GM18951 (cell line): Measurements from ENCODE around the gene CD28.

Source experiments
- POLR2A ChIP-seq: IDR thresholded peaks from 4 replicates; pipeline ENCODE4 v1.6.1; 2011; ENCODE audit warnings: mild to moderate bottlenecking; ENCODE audit not compliant: insufficient read length, insufficient read depth; ENCODE audit errors: extremely low read depth
- in situ Hi-C: fragments of 300-500 bp; cut with MboI; formaldehyde crosslinking; loops from one replicate; pipeline ENCODE4 v1.12.0; 2022; ENCODE audit warnings: low sequenced_read_pairs, mixed read lengths, inconsistent platforms; ENCODE audit not compliant: unreplicated experiment

CD28 gene

DNA sequence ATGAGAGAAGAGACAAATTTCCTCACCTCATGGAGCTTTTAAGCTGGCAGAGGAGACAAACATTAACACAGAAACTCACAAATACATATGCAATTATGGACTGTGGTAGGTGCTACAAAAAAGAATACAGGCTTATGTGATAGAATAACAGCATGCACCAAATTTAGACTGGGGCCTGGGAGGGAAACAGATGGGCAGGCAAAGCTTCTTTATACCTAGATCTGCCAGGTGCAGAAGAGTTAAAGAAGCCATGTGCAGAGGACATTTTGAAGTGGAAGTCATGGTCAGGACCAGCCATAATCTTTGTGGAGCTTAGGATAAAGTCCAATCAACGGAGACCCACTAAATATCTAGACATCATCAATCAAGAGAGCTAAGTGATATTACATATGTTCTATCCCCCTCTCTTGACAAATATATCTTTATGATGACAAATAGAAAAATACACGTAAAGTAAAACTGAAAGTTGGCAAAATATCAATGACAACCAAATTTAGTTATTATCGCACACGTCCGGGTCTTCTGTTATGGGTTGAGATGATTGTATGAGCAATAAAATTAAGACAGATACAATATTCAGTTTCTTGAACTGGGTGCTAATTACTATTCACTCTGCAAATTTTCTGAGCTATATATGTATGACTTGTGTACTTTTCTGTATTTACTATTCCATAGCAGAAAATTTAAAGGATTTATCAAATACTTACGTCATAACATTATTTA lies 44.1 kb downstream of the CD28 start:
- TF ChIP-seq POLR2A, result no peak
- in situ Hi-C loops, result no loop called here

DNA sequence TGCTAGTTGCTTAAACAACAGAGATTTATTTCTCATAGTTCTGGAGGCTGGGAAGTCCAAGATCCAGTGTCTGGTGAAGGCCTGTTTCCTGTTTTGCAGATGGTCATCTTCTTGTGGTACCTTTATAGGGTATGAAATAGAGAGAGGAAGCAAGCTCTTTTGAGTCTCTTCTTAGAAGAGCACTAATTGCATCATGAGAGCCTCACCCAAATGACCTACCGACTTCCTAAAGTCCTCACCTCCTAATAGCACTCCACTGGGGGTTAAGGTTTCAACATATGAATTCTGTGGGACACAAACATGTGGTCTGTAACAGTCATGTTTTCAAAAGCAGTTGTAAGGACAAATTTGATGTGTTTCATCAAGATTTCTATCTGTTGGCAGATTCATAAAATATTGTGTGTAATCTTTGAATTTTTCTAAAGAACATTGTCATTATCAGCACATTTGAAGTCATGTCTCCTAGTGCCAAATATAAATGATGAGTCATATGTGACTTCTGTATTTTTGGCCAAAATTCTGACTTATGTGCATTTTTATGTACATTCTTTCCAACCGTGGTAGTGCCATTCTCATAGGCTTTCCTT lies 45.3 kb downstream of the CD28 start:
- in situ Hi-C loops, result no loop called here
- TF ChIP-seq POLR2A, result no peak

- in situ Hi-C loops, result no loop called here
- no peak for TF ChIP-seq POLR2A
Observed at GRCh38 chr2:203756161-203756560, 49.7 kb downstream of the CD28 start.

DNA sequence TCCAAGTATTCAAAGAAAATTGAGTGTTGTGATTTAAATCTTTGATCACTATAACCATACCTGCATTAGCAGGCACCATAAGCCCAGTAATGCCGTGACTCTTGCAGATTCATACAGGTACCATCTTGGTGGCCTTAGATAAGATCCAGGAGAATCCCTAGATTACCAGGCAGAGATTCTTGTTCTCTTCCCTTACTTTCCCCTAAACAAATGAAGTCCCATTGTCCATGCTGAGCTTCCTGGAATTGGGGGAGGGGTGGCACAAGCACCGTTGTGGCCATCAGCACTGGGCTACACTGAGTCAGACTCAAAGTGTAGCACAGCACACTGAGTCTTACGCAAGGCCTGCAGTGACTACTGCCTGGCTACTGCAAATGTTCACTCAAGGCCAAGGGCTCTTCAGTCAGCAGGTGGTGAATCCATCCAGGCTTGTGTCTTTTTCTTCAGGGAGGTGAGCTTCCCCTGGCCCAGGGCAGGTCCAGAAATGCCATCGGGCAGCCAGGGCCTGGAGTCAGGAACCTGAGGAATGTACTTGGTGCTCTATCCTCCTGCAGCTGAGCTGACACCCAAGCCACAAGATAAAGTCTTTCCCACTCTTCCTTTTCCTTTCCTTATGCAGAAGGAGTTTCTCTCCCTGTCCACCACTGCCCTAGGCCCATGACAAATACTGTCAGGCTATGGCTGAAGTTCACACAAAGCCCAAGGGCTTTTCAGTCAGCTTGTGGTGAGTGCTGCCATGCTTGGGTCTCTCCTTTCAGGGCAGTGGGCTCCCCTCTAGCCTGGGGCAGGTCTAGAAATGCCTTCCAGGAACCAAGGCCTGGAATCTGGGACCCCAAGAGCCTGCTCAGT lies 52.6 kb downstream of the CD28 start:
- in situ Hi-C loops, result no loop called here

DNA sequence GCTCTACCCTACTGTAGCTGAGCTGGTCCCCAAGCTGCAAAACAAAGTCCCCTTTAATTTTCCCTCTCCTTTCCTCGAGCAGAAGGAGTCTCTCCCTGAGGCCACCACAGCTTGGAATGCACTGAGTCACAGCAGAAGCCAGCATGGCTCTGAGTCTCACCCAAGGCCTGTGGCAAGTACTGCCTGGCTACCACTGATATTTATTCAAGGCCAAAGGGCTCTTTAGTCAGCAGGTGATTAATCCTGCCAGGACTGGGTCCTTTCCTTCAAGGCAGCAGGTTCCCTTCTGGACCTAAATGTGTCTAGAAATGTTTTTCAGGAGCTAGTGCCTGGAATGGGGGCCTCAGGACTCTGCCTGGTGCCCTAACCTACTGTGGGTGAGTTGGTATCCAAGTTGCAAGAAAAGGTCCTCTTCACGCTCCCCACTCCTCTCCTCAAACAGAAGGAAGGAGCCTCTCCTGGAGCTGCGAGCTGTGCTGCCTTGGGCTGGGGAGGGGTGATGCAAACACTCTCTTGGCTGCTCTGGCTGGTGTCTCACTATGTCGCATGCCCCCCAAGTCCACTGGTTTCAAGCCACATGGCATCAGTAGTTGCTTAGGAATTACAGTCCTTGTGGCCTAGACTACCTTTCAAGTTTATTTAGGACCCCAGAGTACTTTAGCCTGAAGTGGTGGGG lies 53.4 kb downstream of the CD28 start:
- TF ChIP-seq POLR2A, result no peak
- in situ Hi-C loops, result no loop called here

More for the DNA sequence above, 52.6 kb downstream of the CD28 start:
- no peak for TF ChIP-seq POLR2A

DNA sequence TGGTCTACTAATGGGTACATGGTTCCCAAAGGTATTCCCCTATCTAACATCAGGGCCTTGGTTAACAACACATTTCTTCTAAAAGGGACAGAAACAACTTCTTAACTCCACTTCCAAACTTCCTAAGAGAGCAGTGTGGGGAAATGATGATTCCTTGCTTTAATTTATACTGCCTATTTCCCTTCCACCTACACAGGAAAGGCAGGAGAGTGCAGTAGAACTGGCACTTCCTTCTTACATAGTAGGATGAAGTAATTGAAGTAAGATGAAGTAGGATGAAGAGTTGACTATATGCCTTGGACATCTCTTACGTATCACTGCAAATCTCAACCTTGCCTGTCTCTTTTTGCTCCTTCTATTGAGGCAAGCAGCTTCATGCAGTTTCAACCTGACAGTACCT lies 54.7 kb downstream of the CD28 start:
- in situ Hi-C loops, result no loop called here
- no peak for TF ChIP-seq POLR2A

DNA sequence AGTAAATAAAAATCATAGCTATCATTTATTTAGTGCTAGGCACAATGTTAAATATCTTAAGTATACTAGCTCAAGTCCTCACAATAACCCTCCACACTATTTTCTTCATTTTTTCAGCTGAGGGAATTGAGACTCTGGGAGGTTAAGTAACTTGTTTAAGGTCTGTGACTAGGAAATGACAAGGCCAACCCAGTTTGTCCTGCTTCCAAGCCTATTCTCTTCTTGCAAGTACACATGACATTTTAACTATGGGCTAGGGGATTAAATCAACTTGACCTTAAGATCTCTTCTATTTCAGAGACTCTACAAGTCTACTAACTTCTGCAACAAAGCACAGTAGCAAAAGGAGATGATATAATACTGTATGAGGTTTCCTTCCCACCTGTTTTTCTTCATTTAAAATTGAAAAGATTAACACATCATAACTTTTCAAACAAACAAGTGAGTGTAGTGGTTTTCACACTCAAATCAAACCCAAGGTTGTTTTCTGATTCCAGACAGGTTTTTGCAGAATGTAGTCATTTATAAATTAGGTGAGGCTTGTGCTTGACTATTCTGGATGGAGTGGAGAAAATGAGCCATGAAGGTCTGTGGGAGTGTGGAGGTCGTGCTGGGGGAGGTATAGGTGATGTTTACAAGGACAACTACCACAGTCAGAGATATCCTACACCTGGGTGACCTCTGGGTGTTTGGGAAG lies 57.0 kb downstream of the CD28 start:
- in situ Hi-C loops, result no loop called here
- no peak for TF ChIP-seq POLR2A

- no peak for TF ChIP-seq POLR2A
- in situ Hi-C loops, result no loop called here
Observed at GRCh38 chr2:203763938-203764664, 57.7 kb downstream of the CD28 start.

- in situ Hi-C loops, result no loop called here
- no peak for TF ChIP-seq POLR2A
Observed at GRCh38 chr2:203772456-203773165, 66.2 kb downstream of the CD28 start.

DNA sequence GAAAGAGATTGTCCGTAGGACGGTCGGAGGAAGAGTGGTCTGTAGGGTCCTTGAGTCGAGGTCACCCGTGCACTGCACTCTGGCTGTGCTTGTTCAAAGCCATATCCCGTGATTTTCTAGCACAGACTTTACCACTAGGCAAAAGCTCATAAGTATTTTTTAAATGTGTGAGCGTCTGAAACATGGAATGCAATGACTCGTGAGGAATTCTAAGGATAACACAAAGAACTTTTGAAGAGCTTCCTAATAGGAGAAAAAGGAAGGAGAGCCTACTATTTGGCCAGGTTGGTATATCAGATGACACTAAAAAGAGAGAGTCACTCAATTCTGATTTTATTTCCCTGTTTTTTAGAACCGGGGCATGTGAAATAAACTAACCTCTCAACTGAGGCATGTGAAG lies 68.3 kb downstream of the CD28 start:
- TF ChIP-seq POLR2A, result no peak
- in situ Hi-C loops, result no loop called here

GRCh38 chr2:203775684-203776083 lies 69.2 kb downstream of the CD28 start:
- in situ Hi-C loops, result no loop called here
- no peak for TF ChIP-seq POLR2A
